Measurements from ENCODE around the gene CRISP2.

DNA sequence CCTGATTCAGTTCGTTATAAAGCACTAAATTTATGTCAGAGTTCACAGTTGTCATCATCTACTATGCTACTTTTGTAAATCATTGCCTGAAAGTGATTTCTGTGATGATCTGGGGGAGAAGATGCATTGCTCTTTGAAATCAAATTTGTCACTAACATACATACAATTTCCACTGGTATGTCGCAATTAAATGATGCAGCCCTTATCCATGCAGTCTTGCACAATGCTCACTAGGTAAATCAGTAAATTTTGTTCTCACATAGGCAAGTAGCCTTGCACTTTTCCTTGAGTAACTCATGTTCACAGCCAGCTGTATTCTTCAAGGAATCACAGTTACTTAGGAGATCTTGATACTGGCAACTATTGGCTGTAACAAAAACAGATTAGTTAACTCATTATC lies 20.8 kb downstream of the CRISP2 start:
- TF ChIP-seq, protein P1, sequence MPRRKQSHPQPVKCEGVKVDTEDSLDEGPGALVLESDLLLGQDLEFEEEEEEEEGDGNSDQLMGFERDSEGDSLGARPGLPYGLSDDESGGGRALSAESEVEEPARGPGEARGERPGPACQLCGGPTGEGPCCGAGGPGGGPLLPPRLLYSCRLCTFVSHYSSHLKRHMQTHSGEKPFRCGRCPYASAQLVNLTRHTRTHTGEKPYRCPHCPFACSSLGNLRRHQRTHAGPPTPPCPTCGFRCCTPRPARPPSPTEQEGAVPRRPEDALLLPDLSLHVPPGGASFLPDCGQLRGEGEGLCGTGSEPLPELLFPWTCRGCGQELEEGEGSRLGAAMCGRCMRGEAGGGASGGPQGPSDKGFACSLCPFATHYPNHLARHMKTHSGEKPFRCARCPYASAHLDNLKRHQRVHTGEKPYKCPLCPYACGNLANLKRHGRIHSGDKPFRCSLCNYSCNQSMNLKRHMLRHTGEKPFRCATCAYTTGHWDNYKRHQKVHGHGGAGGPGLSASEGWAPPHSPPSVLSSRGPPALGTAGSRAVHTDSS (CRISPR knock-in tag; conservative IDR thresholded peaks at IDR 0.05) = no peak
- TF ChIP-seq, protein P2, sequence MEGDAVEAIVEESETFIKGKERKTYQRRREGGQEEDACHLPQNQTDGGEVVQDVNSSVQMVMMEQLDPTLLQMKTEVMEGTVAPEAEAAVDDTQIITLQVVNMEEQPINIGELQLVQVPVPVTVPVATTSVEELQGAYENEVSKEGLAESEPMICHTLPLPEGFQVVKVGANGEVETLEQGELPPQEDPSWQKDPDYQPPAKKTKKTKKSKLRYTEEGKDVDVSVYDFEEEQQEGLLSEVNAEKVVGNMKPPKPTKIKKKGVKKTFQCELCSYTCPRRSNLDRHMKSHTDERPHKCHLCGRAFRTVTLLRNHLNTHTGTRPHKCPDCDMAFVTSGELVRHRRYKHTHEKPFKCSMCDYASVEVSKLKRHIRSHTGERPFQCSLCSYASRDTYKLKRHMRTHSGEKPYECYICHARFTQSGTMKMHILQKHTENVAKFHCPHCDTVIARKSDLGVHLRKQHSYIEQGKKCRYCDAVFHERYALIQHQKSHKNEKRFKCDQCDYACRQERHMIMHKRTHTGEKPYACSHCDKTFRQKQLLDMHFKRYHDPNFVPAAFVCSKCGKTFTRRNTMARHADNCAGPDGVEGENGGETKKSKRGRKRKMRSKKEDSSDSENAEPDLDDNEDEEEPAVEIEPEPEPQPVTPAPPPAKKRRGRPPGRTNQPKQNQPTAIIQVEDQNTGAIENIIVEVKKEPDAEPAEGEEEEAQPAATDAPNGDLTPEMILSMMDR (CRISPR knock-in tag; IDR thresholded peaks at IDR 0.05) = no peak
- TF ChIP-seq ZNF562 (CRISPR knock-in tag; IDR thresholded peaks at IDR 0.05; ENCODE audit: borderline replicate concordance) (no peak), POLR2A (IDR thresholded peaks at IDR 0.05; ENCODE audit: insufficient read depth in 1 of 2, low read depth in 2 of 2, low read length in 2 of 2) (no peak), HINFP (CRISPR knock-in tag; IDR thresholded peaks at IDR 0.05; ENCODE audit: low read depth) (no peak), HOXA9 (CRISPR knock-in tag; IDR thresholded peaks at IDR 0.05; ENCODE audit: borderline replicate concordance) (no peak)
